HG03135 (cell line): ENCODE measurements around the gene RASAL1.
A peak's percentile ranks its signal among the peaks of the same experiment; 100 is the strongest.

ENCODE experiments used
- ATAC-seq: cut with Tn5 transposase; IDR thresholded peaks from one replicate; pipeline ENCODE4 v1.9.1; 2021; ENCODE audit warnings: mild to moderate bottlenecking, moderate library complexity; ENCODE audit not compliant: unreplicated experiment

The RASAL1 gene

GRCh38 chr12:113077859-113078255 lies 57.7 kb downstream of the RASAL1 start:
- no peak for ATAC-seq

GRCh38 chr12:113077057-113077858 lies 58.3 kb downstream of the RASAL1 start:
- no peak for ATAC-seq

GRCh38 chr12:113075137-113075683 lies 60.4 kb downstream of the RASAL1 start:
- ATAC-seq, result peak; percentile 89

- ATAC-seq, result no peak
Measured at GRCh38 chr12:113073586-113073985, 62.0 kb downstream of the RASAL1 start.

DNA sequence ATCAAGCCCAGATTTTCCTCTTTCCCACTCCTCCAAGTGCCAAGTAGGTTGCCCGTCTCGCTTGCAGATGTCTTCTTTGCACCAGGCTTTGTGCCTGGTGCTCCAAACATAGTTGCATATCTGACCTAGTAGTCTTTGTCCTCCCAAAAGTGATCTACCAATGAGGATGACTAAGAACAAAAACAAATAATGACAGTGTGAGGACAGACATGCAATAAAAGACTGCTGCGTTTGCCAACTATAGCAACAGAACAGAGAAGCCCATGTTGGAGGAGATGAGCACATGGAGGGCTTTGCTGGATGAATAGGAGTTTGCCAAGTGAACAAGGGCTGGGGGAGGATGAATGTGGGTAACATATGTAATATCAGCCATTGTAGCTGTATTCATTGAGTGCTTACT lies 63.4 kb downstream of the RASAL1 start:
- ATAC-seq, result no peak

DNA sequence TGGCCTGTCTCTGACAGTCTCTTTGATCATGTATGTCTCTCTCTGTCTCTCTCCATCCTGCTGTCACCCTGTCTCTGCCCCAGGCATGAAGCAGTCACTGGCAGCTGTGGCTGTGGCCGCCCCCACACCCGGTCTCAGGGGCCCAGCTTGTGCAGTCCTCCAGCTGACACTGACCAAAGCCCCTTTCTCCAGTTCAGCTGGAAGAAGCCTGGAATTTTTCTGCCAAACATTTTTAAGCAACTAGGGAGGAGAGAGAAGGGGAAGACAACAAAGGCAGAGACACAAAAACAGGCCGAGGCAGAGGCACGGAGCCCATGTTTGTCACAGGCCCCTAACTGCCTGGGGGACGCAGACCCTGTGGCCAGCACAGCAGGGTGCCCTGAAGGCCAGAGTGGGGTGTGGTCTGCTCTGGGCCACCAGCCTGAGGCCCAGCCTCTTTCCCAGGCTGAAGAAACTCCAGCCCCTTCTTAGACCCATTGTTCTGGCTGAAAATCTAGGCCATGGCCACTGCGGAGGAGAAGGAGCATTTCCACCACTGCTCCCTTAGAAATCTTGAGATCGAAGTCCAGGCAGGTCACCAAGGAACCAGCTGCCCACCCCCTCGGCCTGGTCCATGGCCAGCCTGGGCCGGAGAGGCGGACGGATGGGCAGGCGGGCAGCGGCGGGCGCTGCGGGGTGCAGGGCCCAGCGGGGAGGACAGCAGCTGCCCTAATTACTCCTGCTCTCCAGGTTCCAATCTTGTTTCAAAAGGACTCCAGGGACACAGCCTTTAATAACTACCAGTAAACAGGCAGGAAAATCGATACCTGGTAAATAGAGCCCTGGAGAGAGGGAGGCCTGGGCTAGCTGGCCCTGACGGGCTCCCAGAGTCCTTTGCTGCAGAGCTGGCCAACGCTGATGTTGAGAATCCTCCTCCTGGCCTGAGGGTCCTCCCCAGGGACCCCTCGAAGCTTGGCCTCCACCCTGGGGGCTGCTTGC lies 64.1 kb downstream of the RASAL1 start:
- no peak for ATAC-seq

GRCh38 chr12:113070117-113070906 lies 65.2 kb downstream of the RASAL1 start:
- no peak for ATAC-seq

- no peak for ATAC-seq
Measured at GRCh38 chr12:113069751-113070116, 65.8 kb downstream of the RASAL1 start.

DNA sequence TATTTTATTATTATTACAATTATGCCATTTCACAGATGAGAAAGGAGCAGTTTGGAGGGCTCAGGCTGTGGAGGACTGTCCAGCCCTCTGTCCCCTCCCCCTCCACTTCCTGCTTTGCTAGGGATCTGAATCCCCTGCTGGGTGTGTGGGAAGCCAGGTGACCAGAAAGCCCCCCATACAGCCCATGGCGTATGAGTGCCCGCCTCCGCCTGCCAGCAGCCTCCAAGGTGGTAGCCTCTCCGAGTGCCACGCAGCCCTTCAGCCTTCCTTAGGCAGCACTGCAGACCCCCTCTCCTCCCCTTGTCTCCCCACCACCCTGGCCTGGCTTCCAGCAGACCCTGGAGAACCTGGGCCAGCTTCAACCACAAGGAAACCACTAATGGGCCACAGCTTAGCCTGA lies 66.4 kb downstream of the RASAL1 start:
- no peak for ATAC-seq

GRCh38 chr12:113067987-113068935 lies 67.3 kb downstream of the RASAL1 start:
- no peak for ATAC-seq

DNA sequence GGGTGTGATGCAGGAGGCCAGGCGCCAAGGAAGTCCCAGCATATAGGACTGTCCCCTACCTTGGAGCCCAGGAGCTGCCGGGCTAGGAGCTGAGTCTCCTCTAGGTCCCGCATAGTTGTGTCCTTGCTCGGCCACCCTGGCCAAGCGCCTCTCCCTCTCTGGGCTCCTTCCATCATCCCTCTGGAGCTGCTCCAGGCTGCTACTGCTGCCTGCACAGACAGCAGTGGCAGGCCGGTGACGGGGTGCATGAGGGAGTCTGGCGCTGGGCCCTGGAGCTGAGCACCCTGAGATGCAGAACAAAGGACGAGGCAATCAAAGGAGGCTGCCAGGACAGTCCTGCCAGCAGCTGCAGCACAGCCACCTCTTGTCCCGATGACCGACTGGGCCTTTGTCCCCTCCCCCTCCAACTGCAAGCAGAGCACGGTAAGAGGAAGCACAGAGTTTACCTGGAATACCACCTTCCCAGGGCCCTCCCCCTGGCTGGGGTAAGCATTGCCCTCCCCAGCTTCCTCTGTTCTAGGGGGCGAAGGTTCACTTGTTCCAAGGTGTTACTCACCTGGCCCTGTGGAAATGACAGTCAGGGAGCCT lies 68.7 kb downstream of the RASAL1 start:
- no peak for ATAC-seq

GRCh38 chr12:113065126-113066007 lies 70.2 kb downstream of the RASAL1 start:
- ATAC-seq, result no peak

- no peak for ATAC-seq
Measured at GRCh38 chr12:113064395-113065125, 71.0 kb downstream of the RASAL1 start.

- ATAC-seq, result no peak
Measured at GRCh38 chr12:113063396-113064350, 71.9 kb downstream of the RASAL1 start.

- ATAC-seq, result no peak
Measured at GRCh38 chr12:113062502-113063395, 72.8 kb downstream of the RASAL1 start.
